Superior temporal gyrus (tissue), 1 donor: Measurements from ENCODE around the gene INTS7.
"Not testable (repeated sequence)": the region's sequence is repeated elsewhere in the genome, so short reads cannot be mapped to it uniquely, and the experiment has no call there.

Experiments used
- DNase-seq: peaks from one replicate; pipeline ENCODE4 v3.0.0-alpha.2; 2016; ENCODE audit errors: extremely low spot score

The INTS7 gene

GRCh38 chr1:212037900-212038299 is 2.5 kb upstream of the INTS7 start:
- DNase-seq, result no peak

GRCh38 chr1:212035835-212036605 is 663 bp upstream of the INTS7 start:
- no peak for DNase-seq

DNA sequence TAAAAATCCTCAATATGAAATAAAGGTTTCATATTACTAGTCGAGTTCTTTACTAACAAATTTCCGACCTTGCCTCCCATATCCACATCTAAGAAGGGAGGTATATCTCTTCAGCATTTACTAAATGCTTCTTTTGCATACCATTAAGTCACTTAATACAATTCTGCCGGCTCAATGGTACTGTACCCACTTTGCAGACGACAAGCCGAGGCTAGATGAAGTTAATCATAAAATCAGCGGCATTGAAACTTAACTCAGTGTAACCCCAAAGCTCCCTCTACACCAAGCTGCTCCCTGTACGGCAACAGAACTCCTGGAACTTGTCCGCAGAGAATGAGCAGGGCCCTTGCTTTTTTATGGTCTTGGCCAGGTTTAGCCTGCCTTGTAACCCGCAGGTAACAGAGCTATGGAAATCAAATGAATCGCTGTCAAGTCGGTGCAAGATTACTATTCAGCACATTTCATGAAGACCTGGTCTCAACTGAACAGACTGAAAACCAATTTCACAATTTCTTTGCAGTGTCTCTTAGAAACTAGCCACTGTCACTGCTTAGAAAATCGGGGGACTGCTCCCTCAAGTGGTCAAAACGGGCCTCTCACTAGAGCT is 738 bp downstream of the INTS7 start:
- no peak for DNase-seq

DNA sequence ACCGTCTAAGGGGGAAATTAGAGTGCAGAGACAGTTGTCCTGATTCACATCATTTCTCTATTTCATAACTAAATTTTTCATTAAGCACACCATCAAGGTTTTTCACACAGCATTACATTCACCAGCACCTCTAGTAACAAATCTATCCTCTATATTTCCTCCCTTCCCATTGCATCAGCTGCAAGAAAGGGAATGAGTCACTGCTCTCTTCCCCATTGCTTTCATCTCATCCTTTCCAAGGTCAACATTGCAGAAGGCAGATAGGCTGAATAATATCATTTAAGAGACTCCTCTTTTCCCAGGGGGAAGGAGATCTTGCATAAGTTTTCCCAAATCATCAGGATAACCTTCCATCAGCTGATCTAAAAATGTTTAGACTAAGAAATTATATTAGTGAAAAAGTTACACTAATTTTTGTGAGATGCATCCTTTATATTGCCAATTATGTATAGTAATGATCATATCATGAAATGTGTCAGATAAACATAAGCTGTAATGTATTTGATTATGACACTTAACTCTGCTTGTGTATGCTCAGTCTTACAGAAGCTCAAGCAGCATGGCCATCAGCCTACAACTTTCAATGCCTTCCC is 4.3 kb downstream of the INTS7 start:
- DNase-seq, result no peak

DNA sequence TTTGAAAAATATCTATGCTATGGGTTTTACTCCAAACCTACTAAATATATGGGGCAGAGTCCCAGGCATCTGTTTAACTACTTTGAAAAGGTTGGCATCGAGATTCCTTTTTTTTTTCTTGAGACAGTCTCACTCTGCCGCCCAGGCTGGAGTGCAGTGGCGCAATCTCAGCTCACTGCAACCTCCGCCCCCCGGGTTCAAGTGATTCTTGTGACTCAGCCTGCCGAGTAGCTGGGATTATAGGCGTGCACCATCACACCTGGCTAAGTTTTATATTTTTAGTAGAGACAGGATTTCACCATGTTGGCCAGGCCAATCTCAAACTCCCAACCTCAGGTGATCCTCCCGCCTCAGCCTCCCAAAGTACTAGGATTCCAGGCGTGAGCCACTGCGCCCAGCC is 7.6 kb downstream of the INTS7 start:
- not testable (repeated sequence) for DNase-seq

DNA sequence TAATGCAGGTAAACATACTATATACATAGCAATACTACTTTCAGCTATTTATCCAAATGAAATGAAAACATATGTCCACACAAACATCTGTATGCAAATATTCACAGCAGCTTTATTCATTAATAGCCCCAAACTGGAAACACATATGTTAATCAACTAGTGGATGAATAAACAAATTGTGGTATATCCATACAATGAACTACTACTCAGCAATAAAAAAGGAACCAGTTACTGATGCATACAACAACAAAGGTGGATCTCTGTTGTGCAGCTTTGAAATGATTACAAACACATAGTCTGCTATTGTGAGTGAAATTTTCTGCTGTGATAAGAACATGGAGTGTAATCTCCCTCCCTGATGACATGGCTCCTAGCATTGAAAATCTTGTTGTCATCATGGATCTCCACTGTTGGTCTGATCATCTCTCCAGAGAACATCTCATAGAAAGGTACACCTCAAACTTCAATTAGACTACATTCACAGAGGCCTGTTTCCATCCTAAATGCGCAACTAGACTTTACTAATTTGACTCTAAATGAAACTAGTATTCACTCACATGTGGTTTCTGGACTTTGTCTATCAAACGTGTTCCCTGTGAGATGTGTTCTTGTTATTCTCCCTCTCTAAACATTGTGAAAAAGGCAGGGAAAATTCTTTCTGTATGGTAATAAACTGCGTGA is 10.7 kb downstream of the INTS7 start:
- DNase-seq, result no peak

DNA sequence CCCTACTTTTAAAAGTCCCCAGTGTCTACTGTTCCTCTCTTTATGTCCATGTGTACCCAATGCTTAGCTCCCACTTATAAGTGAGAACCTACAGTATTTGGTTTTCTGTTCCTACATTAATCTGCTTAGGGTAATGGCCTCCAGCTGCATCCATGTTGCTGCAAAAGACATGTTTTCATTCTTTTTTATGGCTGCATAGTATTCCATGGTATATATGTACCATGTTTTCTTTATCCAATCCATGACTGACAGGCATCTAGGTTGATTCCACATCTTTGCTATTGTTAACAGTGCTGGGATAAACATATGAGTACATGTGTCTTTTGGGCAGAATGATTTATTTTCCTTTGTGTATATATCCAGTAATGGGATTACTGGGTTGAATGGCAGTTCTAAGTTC is 12.4 kb downstream of the INTS7 start:
- not testable (repeated sequence) for DNase-seq

GRCh38 chr1:212021563-212021962 is 13.8 kb downstream of the INTS7 start:
- DNase-seq, result no peak

DNA sequence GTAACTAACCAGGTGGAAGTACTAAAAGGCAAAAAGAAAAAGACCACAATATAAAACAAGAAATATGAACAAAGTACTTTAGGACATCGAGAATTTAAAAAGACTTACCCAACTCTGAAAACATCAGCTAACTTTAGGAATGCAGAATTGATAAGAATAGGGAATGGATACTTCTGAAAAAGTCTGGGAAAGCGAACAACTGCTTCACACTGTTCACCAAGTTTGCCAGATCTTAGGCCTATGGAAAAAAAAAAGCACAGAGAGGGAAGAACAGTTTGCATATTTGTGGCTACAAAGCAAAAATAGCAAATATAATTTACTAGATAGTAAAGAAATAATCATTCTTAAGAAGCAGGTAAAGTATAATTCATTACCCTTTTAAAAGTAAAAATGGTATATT is 14.4 kb downstream of the INTS7 start:
- DNase-seq, result no peak

DNA sequence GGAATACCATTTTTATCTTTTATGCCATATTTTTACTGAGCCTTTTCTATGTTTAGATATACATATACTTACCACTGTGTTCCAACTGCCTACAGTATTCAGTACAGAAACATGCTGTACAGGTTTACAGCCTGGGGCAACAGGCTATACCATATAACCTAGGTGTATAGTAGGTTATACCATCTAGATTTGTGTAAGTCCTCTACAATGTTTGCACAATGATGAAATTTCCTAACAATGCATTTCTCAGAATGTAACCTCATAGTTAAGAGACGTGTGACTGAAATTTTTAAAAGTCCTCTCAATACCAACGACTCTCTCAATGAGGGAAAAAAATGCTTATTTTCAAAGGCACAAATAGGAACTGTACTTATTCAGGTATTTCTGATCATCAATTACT is 21.7 kb downstream of the INTS7 start:
- no peak for DNase-seq

DNA sequence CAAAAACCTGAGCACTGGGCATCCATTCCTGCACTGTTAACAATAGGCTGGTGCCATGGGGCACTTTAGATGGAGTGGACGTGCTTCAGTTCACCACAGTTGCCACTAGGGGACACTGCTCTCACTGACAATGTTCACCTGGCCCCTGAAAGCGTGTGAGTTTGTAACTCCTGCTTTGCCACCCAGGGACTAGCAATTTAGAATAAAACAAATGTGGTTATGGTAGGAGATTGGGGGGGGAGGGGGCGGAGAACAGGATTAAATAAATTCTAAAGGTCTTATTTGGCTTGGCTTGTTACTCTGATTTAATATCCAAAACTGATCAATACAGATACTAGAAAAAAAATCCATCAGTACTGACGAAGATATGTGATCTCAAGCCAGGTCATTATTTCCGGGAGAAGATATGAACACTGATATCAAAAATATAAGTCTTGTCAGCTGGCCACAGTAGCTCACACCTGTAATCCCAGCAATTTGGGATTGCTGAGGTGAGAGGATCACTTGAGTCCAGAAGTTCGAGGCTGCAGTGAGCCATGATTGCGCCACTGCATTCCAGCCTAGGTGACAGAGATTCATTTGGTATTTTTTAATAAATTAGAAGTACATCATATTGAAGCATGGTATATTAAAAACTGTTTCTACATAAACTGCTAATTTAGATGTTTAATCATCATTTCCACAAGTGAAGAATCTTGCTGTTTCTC is 23.2 kb downstream of the INTS7 start:
- DNase-seq, result peak; percentile 79

DNA sequence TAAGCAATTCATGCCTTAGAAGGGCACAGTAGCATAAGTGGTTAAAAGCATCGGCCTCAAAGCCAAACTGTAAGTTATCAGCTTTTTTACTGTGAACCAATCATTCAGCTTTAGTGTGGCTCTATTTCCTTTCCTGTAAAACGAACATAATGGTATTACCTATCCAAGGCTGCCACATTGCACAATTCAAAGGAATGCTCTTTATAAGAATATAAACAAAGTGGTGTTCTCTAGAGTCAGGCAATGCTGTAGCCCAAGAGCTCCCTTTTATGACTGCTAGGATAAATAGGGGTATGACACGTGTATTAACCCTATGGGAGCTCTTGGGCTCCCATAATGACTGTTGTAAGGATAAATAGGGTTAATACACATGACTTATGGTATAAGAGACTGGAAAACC is 25.4 kb downstream of the INTS7 start:
- peak; percentile 45 for DNase-seq

- DNase-seq, result no peak
Observed at GRCh38 chr1:212009561-212009960, 25.8 kb downstream of the INTS7 start.

DNA sequence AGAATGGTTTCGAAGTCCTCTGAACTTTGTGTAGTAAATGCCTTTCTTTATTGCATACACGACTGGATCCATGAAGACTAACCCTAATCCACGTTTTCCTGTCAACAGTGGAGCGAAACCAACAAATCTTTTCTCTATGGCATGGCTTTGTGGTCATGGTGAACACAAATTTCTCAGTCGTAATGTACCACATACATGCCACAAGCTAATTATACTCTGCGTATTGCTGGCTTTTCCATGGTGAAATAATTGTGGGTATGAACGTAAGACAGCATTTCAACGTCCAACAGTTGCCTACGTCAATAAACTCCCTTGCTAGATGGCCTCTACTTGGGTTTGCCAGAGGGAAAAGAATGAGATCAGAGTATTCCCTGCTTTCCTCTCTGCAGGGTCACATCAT is 27.5 kb downstream of the INTS7 start:
- DNase-seq, result no peak

- DNase-seq, result no peak
Observed at GRCh38 chr1:212007178-212007577, 28.2 kb downstream of the INTS7 start.

GRCh38 chr1:212004895-212005608 is 30.3 kb downstream of the INTS7 start:
- no peak for DNase-seq

DNA sequence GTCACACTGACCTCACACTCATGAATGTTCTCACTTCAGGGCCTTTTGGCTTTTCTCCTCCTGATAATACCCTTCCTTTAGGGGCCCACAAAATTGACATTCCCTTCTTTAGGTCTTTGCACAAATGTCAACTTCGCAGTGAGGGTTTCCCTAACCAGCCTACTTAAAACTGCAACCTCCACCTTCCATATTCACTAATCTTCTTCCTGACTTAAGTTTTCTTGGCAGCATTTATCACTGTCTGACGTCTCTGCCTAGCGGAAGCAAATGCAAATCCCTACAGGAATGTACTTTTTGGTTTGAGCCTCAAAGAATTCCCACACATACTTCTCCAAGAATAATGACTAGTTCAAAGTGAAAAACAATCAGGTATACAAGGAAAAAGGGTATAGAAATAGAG is 32.8 kb downstream of the INTS7 start:
- DNase-seq, result no peak

DNA sequence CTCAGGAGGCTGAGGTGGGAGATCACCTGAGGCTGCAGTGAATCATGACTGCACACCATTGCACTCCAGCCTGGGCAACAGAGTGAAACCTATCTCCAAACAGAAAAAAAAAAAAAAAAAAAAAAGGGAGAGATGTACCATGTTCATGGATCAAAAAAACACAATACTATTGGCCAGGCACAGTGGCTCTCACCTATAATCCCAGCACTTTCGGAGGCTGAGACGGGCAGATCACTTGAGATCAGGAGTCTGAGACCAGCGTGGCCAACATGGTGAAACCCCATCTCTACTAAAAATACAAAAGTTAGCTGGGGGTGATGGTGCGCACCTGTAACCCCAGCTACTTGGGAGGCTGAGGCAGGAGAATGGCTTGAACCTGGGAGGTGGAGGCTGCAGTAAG is 37.9 kb downstream of the INTS7 start:
- DNase-seq, result not testable (repeated sequence)

DNA sequence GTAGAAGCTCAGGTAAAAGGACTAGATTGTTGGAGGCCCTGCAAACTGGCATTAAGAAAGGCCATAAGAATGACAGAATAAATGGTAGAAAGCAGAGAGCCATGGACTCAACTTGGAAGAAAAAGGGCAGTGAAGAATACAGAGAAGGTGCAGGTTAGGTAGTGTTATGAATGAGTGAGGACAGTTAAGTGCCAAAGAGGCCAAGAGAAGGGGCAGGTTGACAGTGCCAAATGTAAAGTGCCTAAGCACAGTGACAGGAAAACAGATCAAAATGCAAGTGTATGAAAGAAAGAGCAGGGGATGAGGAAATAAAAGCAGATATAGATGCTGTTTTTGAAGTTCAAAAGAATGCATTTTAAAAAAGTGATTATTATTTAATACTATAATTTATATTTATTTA is 43.7 kb downstream of the INTS7 start:
- DNase-seq, result no peak

GRCh38 chr1:211986628-211987254 is 48.6 kb downstream of the INTS7 start:
- no peak for DNase-seq
